NOMO-1 treated with dmso at 0.1 percent for 144 hours (cell line): Measurements from ENCODE around the gene EFNB2.

Source experiments
- DNase-seq: peaks from one replicate; lab custom pipeline; 2025; ENCODE audit not compliant: unreplicated experiment; lab: John Stamatoyannopoulos, UW

The EFNB2 gene

GRCh38 chr13:106526738-106527444 lies 8.6 kb downstream of the EFNB2 start:
- DNase-seq = no peak

GRCh38 chr13:106525865-106526264 lies 9.6 kb downstream of the EFNB2 start:
- no peak for DNase-seq

GRCh38 chr13:106524108-106524507 lies 11.4 kb downstream of the EFNB2 start:
- no peak for DNase-seq

GRCh38 chr13:106523576-106523975 lies 11.9 kb downstream of the EFNB2 start:
- DNase-seq = no peak

GRCh38 chr13:106522898-106523525 lies 12.4 kb downstream of the EFNB2 start:
- DNase-seq = no peak

- no peak for DNase-seq
These were observed 13.3 kb downstream of the EFNB2 start for GRCh38 chr13:106522112-106522705.

GRCh38 chr13:106521095-106521799 lies 14.2 kb downstream of the EFNB2 start:
- no peak for DNase-seq

GRCh38 chr13:106520251-106521054 lies 15.0 kb downstream of the EFNB2 start:
- DNase-seq = no peak

GRCh38 chr13:106518512-106518911 lies 16.9 kb downstream of the EFNB2 start:
- DNase-seq = no peak

- no peak for DNase-seq
These were observed 18.2 kb downstream of the EFNB2 start for GRCh38 chr13:106517109-106517847.

GRCh38 chr13:106515635-106516254 lies 19.7 kb downstream of the EFNB2 start:
- DNase-seq = no peak

- no peak for DNase-seq
These were observed 20.4 kb downstream of the EFNB2 start for GRCh38 chr13:106514928-106515634.

- no peak for DNase-seq
These were observed 22.2 kb downstream of the EFNB2 start for GRCh38 chr13:106513025-106513983.

GRCh38 chr13:106507560-106508274 lies 27.7 kb downstream of the EFNB2 start:
- peak; percentile 87 for DNase-seq

GRCh38 chr13:106506286-106506685 lies 29.2 kb downstream of the EFNB2 start:
- no peak for DNase-seq

GRCh38 chr13:106505732-106506131 lies 29.7 kb downstream of the EFNB2 start:
- no peak for DNase-seq

- DNase-seq = no peak
These were observed 30.2 kb downstream of the EFNB2 start for GRCh38 chr13:106505295-106505694.
